OCI-LY1 (cell line): ENCODE measurements around the gene TRIM72.

Experiments used
- H2AFZ ChIP-seq: fragments of 200-600 bp; sonication (generic), shearing (Covaris generic); 2 replicates; pipeline ENCODE4 v1.6.0; 2014; ENCODE audit warnings: antibody characterized with exemption, mild to moderate bottlenecking, low read length
- H3F3A ChIP-seq: fragments of 200-600 bp; sonication (generic), shearing (Covaris generic); 2 replicates; pipeline ENCODE4 v1.6.0; 2014; ENCODE audit warnings: mild to moderate bottlenecking, antibody characterized with exemption, low read length, moderate library complexity; ENCODE audit not compliant: insufficient read depth
- H3K27ac ChIP-seq: fragments of 200-600 bp; sonication (generic); 2 replicates; pipeline ENCODE4 v1.5.1; 2014; ENCODE audit warnings: low read length, mixed run types, mild to moderate bottlenecking, low read depth; ENCODE audit not compliant: poor library complexity, severe bottlenecking
- H3K27me3 ChIP-seq: fragments of 200-600 bp; sonication (generic); 2 replicates; pipeline ENCODE4 v1.6.0; 2014; ENCODE audit warnings: antibody characterized with exemption, mild to moderate bottlenecking, low read length, moderate library complexity; ENCODE audit not compliant: insufficient read depth
- H3K36me3 ChIP-seq: fragments of 200-600 bp; sonication (generic); 2 replicates; pipeline ENCODE4 v1.6.1; 2014; ENCODE audit warnings: mild to moderate bottlenecking, antibody characterized with exemption, low read length, moderate library complexity, mixed read lengths; ENCODE audit not compliant: insufficient read depth
- H3K4me1 ChIP-seq: fragments of 200-600 bp; sonication (generic); 2 replicates; pipeline ENCODE4 v1.5.1; 2014; ENCODE audit warnings: mild to moderate bottlenecking, low read length, moderate library complexity; ENCODE audit not compliant: insufficient read depth, severe bottlenecking
- H3K4me2 ChIP-seq: fragments of 200-600 bp; sonication (generic), shearing (Covaris generic); 2 replicates; pipeline ENCODE4 v1.6.1; 2014; ENCODE audit warnings: low read length
- H3K4me3 ChIP-seq: fragments of 200-600 bp; sonication (generic); 2 replicates; pipeline ENCODE4 v1.5.1; 2014; ENCODE audit warnings: low read length, low read depth, mild to moderate bottlenecking, mixed read lengths; ENCODE audit not compliant: poor library complexity, severe bottlenecking
- H3K79me2 ChIP-seq: fragments of 200-600 bp; shearing (Covaris generic); 2 replicates; pipeline ENCODE4 v1.6.1; 2016; ENCODE audit warnings: mixed run types, low read length, mixed read lengths; ENCODE audit not compliant: insufficient read depth
- H3K9ac ChIP-seq: fragments of 200-600 bp; sonication (generic), shearing (Covaris generic); 2 replicates; pipeline ENCODE4 v1.6.1; 2014; ENCODE audit warnings: mild to moderate bottlenecking, low read length, mixed read lengths
- H3K9me2 ChIP-seq: fragments of 200-600 bp; sonication (generic), shearing (Covaris generic); 2 replicates; pipeline ENCODE4 v1.6.1; 2014; ENCODE audit warnings: low read depth, mild to moderate bottlenecking, low read length, mixed read lengths
- H3K9me3 ChIP-seq: fragments of 200-600 bp; shearing (Covaris generic); 2 replicates; pipeline ENCODE4 v1.6.1; 2014; ENCODE audit warnings: low read length, mixed read lengths
- H4K20me1 ChIP-seq: fragments of 200-600 bp; sonication (generic), shearing (Covaris generic); 2 replicates; pipeline ENCODE4 v1.6.0; 2016; ENCODE audit warnings: mild to moderate bottlenecking, low read length; ENCODE audit not compliant: insufficient read depth
- EZH2 ChIP-seq: fragments of 200-600 bp; sonication (generic), shearing (Covaris generic); IDR thresholded peaks from 2 replicates; pipeline ENCODE4 v1.8.0; 2017; ENCODE audit warnings: borderline replicate concordance, mixed run types, mild to moderate bottlenecking, antibody characterized with exemption, low read length, moderate library complexity, mixed read lengths
- TF ChIP-seq, protein P1 (sequence below): fragments of 200-600 bp; sonication (generic), shearing (Covaris generic); IDR thresholded peaks from 2 replicates; pipeline ENCODE4 v1.5.1; 2017; ENCODE audit warnings: mild to moderate bottlenecking, antibody characterized with exemption, low read length, moderate library complexity, mixed read lengths

The TRIM72 gene

DNA sequence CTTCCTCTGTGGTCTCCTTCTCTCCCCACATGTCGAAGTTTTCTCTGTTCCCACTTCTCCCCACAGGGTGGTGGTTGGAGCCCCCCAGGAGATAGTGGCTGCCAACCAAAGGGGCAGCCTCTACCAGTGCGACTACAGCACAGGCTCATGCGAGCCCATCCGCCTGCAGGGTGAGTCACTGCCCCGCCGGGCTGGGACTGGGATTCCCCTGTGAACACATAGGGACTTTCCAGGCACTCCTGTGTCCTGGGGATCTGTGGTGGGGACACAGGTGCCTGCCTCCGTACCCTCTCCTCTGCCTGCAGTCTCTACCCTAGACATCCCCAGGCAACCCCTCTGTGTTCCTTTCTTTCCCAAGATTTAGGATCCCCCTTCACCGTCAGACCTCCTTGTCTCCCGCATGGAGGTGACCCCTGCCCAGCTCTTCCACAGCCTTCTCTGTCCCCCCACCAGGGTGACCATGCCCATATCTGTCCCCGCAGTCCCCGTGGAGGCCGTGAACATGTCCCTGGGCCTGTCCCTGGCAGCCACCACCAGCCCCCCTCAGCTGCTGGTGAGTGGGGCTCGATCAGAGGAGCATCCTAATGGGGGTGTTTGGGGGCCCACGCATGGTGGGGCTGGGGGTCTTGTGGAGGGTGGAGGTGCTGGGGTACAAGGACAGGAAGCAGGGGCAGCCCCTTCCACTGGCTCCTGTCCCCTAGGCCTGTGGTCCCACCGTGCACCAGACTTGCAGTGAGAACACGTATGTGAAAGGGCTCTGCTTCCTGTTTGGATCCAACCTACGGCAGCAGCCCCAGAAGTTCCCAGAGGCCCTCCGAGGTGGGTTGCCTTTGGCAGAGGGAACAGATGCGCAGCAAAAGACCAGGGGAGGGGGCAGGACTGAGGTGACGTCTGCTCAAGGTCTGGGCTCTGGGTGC is 51.7 kb downstream of the TRIM72 start:
- Histone ChIP-seq H3F3A (no peaks in the 10 kb centered on the region), H2AFZ (no peak overlapping the region), H3K4me2 (no peak overlapping the region), H3K27me3 (peaks cover 11% of the 10 kb centered on the region; the same call in 1 of the 2 replicates), H4K20me1 (no peaks in the 10 kb centered on the region), H3K9ac (no peak overlapping the region), H3K4me3 (no peak overlapping the region), H3K9me2 (no peaks in the 10 kb centered on the region), H3K4me1 (no peaks in the 10 kb centered on the region), H3K27ac (no peak overlapping the region), H3K36me3 (no peaks in the 10 kb centered on the region), H3K9me3 (no peaks in the 10 kb centered on the region), H3K79me2 (no peaks in the 10 kb centered on the region)
- TF ChIP-seq, protein P1, sequence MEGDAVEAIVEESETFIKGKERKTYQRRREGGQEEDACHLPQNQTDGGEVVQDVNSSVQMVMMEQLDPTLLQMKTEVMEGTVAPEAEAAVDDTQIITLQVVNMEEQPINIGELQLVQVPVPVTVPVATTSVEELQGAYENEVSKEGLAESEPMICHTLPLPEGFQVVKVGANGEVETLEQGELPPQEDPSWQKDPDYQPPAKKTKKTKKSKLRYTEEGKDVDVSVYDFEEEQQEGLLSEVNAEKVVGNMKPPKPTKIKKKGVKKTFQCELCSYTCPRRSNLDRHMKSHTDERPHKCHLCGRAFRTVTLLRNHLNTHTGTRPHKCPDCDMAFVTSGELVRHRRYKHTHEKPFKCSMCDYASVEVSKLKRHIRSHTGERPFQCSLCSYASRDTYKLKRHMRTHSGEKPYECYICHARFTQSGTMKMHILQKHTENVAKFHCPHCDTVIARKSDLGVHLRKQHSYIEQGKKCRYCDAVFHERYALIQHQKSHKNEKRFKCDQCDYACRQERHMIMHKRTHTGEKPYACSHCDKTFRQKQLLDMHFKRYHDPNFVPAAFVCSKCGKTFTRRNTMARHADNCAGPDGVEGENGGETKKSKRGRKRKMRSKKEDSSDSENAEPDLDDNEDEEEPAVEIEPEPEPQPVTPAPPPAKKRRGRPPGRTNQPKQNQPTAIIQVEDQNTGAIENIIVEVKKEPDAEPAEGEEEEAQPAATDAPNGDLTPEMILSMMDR: no peak

DNA sequence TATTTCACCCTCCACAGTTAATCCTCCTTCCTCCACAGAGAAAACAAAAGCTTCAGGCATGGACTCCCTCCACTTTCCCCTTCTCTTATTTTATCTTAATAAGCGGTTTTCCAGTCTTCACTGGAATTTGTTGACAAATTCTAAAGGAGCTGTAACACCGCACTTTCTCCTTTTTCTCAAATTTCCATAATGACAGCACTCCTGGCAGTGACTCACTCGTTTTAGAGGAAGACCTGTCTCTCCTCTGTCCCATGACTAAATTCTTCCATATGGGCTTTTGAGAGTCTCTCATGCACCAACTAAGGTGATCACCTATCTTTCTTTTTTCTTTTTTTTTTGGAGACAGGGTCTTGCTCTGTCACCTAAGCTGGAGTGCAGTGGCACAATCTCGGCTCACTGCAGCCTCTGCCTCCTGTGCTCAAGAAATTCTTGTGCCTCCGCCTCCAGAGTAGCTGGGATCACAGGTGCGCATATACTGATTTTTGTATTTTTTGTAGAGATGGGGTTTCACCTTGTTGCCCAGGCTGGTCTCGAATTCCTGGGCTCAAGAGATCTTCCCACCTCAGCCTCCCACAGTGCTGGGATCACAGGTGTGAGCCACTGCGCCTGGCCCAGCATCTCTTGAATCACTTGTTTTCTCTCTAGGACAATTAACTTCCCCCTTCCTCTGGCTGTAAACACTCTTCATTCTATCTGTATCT is 53.6 kb downstream of the TRIM72 start:
- H3K36me3 ChIP-seq: no peaks in the 10 kb centered on the region
- no peak overlapping the region for H3K27ac ChIP-seq
- H3K9me3 ChIP-seq: no peaks in the 10 kb centered on the region
- peaks cover 16% of the 10 kb centered on the region; the same call in 1 of the 2 replicates for H3K27me3 ChIP-seq
- no peak overlapping the region for H3K4me2 ChIP-seq
- no peaks in the 10 kb centered on the region for H3F3A ChIP-seq
- H2AFZ ChIP-seq: no peak overlapping the region
- H4K20me1 ChIP-seq: no peaks in the 10 kb centered on the region
- no peaks in the 10 kb centered on the region for H3K9me2 ChIP-seq
- no peaks in the 10 kb centered on the region for H3K79me2 ChIP-seq
- no peaks in the 10 kb centered on the region for H3K4me1 ChIP-seq
- H3K9ac ChIP-seq: no peak overlapping the region
- no peak for TF ChIP-seq EZH2
- TF ChIP-seq, protein P1: no peak
- no peak overlapping the region for H3K4me3 ChIP-seq

DNA sequence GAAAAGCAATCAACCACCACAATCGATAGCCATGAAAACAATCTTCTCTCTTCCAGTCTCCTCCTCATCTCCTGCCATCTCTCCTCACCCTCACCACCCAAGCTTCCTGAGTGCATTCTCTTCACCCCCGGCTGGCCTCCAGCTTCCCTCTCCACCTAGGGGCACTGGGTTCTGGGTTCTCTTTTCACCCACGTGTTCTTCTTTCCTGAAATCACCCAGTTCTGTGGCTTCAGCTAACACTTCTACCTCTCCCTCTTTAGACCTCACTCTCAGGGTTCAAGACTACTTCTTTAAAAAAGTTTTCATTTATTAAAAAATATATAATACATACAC is 54.1 kb downstream of the TRIM72 start:
- Histone ChIP-seq H3K79me2 (no peaks in the 10 kb centered on the region), H3K4me1 (no peaks in the 10 kb centered on the region), H3K27me3 (peaks cover 16% of the 10 kb centered on the region; the same call in 1 of the 2 replicates), H3F3A (no peaks in the 10 kb centered on the region), H3K27ac (no peak overlapping the region), H3K9me3 (no peaks in the 10 kb centered on the region), H3K4me3 (no peak overlapping the region), H3K9ac (no peak overlapping the region), H3K4me2 (no peak overlapping the region), H3K9me2 (no peaks in the 10 kb centered on the region), H2AFZ (no peak overlapping the region), H4K20me1 (no peaks in the 10 kb centered on the region), H3K36me3 (no peaks in the 10 kb centered on the region)
- TF ChIP-seq, protein P1: no peak
